Ascending aorta (tissue), 2 donors: ENCODE data around the gene HSPB8. TPM values are rescaled to one million over a fixed set of nuclear protein-coding genes. Genes with fewer than 3 reads are reported as not detected.
"Not testable (repeated sequence)": the region's sequence is repeated elsewhere in the genome, so short reads cannot be mapped to it uniquely, and the experiment has no call there.

Experiments
- DNase-seq, 2 donors: peaks; one replicate each; pipeline ENCODE4 v3.0.0-alpha.2; 2019; ENCODE audit warnings: low spot score in 2 of 2
- H3K27ac ChIP-seq, 2 donors: fragments of 200-600 bp; sonication (generic); one replicate each; pipeline ENCODE4 v1.5.1; 2016 to 2017; ENCODE audit warnings: mild to moderate bottlenecking in 1 of 2
- H3K27me3 ChIP-seq: fragments of 200-600 bp; sonication (generic); one replicate; pipeline ENCODE4 v1.5.1; 2017
- H3K36me3 ChIP-seq, 2 donors: fragments of 200-600 bp; sonication (generic); one replicate each; pipeline ENCODE4 v1.5.1; 2016
- H3K4me1 ChIP-seq, 2 donors: fragments of 200-600 bp; sonication (generic); one replicate each; pipeline ENCODE4 v1.5.1; 2016 to 2017; ENCODE audit warnings: mild to moderate bottlenecking in 1 of 2
- H3K4me3 ChIP-seq, 2 donors: fragments of 200-600 bp; sonication (generic); one replicate each; pipeline ENCODE4 v1.5.1; 2016 to 2017; ENCODE audit warnings: mild to moderate bottlenecking in 1 of 2
- H3K9me3 ChIP-seq, 2 donors: fragments of 200-600 bp; sonication (generic); one replicate each; pipeline ENCODE4 v1.5.1; 2016
- intact Hi-C: fragments of 100-400 bp; cut with DNase I; formaldehyde crosslinking; loops from one replicate; pipeline ENCODE4 v1.15.1; 2023
- total RNA-seq: library from RNA; depleted of rRNA; stranded (reverse); fragments of >200 nt; gene quantifications from one replicate; pipeline ENCODE4 v1.1.0, GENCODE V29; 2016
- TF ChIP-seq, protein P1 (sequence below), 3 experiments: fragments of 200-600 bp in 2 of 3; fragments of 450-650 bp in 1 of 3; sonication (generic) in 2 of 3; IDR thresholded peaks; one replicate each; pipeline ENCODE4 v1.5.1; 2016 to 2019; ENCODE audit warnings: antibody characterized with exemption in 3 of 3, mild to moderate bottlenecking in 1 of 3, moderate library complexity in 1 of 3

Gene HSPB8
- total RNA-seq, 1 donor from 2014 or later = 129 TPM

DNA sequence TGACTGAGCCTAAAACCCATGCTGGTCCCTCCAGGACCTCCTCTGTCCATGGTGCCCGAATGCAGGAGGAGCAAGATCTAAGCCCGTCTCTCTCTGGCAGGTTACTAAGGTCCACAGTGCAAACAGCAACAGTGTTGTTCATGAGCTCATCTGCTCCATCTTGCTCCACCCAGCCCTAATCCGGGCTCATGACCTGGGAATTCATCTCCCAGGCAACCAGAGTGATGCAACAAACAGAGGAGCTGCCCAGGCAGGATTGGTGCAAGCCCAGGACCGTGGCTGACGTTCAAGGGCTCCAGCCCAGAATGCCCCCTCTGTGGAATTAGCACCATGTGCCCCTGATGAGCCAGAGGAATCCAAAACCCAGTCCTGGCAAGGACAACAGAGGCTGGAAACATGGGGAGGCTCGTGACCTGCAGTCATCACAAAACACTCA, 29.9 kb downstream of the HSPB8 start:
- TF ChIP-seq, protein P1, sequence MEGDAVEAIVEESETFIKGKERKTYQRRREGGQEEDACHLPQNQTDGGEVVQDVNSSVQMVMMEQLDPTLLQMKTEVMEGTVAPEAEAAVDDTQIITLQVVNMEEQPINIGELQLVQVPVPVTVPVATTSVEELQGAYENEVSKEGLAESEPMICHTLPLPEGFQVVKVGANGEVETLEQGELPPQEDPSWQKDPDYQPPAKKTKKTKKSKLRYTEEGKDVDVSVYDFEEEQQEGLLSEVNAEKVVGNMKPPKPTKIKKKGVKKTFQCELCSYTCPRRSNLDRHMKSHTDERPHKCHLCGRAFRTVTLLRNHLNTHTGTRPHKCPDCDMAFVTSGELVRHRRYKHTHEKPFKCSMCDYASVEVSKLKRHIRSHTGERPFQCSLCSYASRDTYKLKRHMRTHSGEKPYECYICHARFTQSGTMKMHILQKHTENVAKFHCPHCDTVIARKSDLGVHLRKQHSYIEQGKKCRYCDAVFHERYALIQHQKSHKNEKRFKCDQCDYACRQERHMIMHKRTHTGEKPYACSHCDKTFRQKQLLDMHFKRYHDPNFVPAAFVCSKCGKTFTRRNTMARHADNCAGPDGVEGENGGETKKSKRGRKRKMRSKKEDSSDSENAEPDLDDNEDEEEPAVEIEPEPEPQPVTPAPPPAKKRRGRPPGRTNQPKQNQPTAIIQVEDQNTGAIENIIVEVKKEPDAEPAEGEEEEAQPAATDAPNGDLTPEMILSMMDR (IDR thresholded peaks at IDR 0.05) = no peak
- Histone ChIP-seq H3K27ac (no peak overlapping the region), H3K4me3 (no peak overlapping the region), H3K4me1 (no peaks in the 10 kb centered on the region), H3K36me3 (no peaks in the 10 kb centered on the region), H3K9me3 (no peaks in the 10 kb centered on the region), H3K27me3 (no peaks in the 10 kb centered on the region)
- intact Hi-C loops = no loop called here
- DNase-seq = peak; percentile 31 to 83

DNA sequence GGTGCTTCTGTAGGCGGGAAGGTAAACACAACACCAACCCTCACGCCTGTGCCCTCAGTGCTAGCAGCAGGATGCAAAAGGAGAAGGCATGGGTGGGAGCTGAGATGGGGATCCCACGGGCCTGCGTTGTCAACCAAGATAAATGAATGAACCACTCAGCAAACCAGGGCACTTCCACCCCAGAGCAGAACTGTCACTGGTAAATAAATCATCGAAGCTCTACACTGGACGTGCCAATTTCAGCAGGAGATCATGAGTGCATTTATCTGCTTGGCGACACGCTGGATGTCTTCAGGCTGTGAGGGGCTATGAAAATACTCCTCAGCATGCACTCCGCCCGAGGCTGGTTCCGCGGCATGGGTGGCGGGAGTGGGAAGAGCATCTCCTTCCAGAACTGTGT, 33.2 kb downstream of the HSPB8 start:
- intact Hi-C loops = no loop called here
- Histone ChIP-seq H3K9me3 (no peaks in the 10 kb centered on the region), H3K4me3 (no peak overlapping the region), H3K36me3 (no peaks in the 10 kb centered on the region), H3K27ac (no peak overlapping the region), H3K4me1 (no peaks in the 10 kb centered on the region), H3K27me3 (no peaks in the 10 kb centered on the region)
- TF ChIP-seq, protein P1 (IDR thresholded peaks at IDR 0.05) = no peak
- DNase-seq = no peak

DNA sequence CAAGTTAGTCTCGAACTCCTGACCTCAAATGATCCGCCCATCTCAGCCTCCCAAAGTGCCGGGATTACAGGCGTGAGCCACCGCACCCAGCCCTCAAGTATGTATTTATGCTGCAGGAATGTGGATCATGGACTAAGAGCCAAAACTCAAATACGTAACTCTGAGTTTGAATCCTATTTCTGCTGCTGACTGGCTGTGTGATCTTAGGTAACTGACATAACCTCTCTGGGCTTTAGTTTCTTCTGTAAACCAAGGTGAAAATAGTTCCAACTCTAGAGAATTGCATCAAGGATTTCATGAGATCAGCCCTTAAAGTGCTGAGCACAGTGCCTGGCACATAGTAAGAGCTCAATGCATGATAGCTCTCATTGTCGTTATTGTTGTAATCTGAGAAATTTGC, 37.4 kb downstream of the HSPB8 start:
- DNase-seq = no peak
- TF ChIP-seq, protein P1 (IDR thresholded peaks at IDR 0.05) = no peak

DNA sequence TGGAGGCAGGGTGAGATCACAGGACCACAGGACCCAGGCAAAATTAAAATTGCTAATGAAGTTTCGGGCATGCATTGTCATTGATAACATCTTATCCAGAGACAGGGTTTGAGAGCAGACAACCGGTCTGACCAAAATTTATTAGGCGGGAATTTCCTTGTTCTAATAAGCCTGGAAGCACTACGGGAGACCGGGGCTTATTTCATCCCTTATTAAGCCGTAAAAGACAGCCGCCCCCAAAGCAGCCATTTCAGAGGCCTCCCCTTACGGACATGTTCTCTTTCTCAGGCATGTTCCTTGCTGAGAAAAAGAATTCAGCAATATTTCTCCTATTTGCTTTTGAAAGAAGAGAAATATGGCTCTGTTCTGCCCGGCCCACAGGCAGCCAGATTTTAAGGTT, 40.1 kb downstream of the HSPB8 start:
- H3K4me1 ChIP-seq, H3K27ac ChIP-seq, H3K27me3 ChIP-seq, H3K36me3 ChIP-seq, H3K9me3 ChIP-seq, DNase-seq, H3K4me3 ChIP-seq, intact Hi-C loops: not testable (repeated sequence)

More for the DNA sequence above, 37.4 kb downstream of the HSPB8 start:
- H3K4me1 ChIP-seq = no peaks in the 10 kb centered on the region
- H3K36me3 ChIP-seq = no peaks in the 10 kb centered on the region
- intact Hi-C loops = no loop called here
- H3K4me3 ChIP-seq = no peak overlapping the region
- no peak overlapping the region for H3K27ac ChIP-seq
- no peaks in the 10 kb centered on the region for H3K27me3 ChIP-seq
- H3K9me3 ChIP-seq = no peaks in the 10 kb centered on the region

DNA sequence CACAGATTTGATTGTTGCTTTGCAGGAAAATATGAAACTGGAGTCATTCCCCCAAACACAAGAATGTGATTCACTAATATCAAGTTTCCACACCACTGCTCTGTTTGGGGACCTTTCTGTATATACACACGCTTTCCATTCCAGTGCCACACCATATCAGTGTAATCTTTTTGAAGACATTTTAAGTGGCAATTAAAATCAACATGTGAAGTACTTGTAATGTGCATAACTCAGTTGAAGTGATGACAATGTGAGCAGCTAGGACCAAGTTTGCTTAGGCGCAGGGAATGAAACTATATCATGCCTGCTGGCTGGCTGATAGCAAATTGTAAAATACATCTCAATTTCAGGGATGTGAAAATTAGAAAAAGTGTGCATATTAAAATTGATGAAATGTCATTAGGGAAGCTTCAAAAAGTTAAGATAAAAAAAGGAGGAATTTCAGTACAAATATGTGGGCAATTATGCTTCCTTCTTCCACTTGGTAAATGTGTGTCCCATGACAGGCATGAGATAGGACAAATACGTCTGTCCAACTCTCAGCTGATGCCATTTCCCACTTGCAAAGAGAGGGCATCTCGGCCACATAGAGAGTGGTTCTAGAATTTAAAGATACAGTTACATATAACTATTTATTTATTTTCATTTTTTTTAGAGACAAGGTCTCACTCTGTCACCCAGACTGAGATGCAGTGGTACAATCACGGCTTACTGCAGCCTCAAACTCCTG, 43.7 kb downstream of the HSPB8 start:
- H3K36me3 ChIP-seq = no peaks in the 10 kb centered on the region
- no peak overlapping the region for H3K4me3 ChIP-seq
- DNase-seq = no peak
- H3K27ac ChIP-seq = no peak overlapping the region
- no peaks in the 10 kb centered on the region for H3K9me3 ChIP-seq
- TF ChIP-seq, protein P1 (IDR thresholded peaks at IDR 0.05) = no peak
- H3K27me3 ChIP-seq = no peaks in the 10 kb centered on the region
- no peaks in the 10 kb centered on the region for H3K4me1 ChIP-seq
- intact Hi-C loops = no loop called here

DNA sequence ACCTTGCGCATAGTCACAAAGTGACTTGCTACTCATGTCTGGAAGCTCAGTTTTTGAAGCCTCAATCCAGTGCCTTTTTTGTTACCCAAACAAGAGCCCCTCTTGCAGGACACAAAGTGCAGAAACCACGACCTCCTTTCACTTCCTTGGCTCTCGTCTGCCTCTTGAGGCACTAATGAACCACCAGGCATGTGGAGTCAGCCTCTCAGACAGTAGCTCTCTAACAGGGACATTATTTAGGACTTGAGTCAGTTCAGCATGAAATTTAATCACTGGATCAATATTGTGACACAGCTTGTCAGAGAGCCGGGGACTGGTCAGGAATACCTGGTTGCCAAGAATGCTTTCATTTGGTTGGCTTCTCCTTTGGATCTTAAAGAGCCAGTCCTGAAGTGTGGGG, 46.7 kb downstream of the HSPB8 start:
- no peak for DNase-seq
- no peaks in the 10 kb centered on the region for H3K4me1 ChIP-seq
- no peaks in the 10 kb centered on the region for H3K36me3 ChIP-seq
- no peak overlapping the region for H3K4me3 ChIP-seq
- TF ChIP-seq, protein P1 (IDR thresholded peaks at IDR 0.05) = no peak
- H3K27ac ChIP-seq = no peak overlapping the region
- no peaks in the 10 kb centered on the region for H3K27me3 ChIP-seq
- no peaks in the 10 kb centered on the region for H3K9me3 ChIP-seq
- intact Hi-C loops = no loop called here
